GM19395 (cell line): ENCODE data around the gene ARID1B.

ENCODE experiments used
- ATAC-seq: cut with Tn5 transposase; IDR thresholded peaks from one replicate; pipeline ENCODE4 v1.9.1; 2021; ENCODE audit warnings: mild to moderate bottlenecking, moderate library complexity; ENCODE audit not compliant: unreplicated experiment

ARID1B gene

GRCh38 chr6:157217894-157218370 is 440.8 kb downstream of the ARID1B start:
- ATAC-seq: no peak

GRCh38 chr6:157218371-157219198 is 441.4 kb downstream of the ARID1B start:
- ATAC-seq: no peak

- ATAC-seq: no peak
Measured at GRCh38 chr6:157219201-157220200, 442.3 kb downstream of the ARID1B start.

GRCh38 chr6:157220485-157220884 is 443.3 kb downstream of the ARID1B start:
- no peak for ATAC-seq

DNA sequence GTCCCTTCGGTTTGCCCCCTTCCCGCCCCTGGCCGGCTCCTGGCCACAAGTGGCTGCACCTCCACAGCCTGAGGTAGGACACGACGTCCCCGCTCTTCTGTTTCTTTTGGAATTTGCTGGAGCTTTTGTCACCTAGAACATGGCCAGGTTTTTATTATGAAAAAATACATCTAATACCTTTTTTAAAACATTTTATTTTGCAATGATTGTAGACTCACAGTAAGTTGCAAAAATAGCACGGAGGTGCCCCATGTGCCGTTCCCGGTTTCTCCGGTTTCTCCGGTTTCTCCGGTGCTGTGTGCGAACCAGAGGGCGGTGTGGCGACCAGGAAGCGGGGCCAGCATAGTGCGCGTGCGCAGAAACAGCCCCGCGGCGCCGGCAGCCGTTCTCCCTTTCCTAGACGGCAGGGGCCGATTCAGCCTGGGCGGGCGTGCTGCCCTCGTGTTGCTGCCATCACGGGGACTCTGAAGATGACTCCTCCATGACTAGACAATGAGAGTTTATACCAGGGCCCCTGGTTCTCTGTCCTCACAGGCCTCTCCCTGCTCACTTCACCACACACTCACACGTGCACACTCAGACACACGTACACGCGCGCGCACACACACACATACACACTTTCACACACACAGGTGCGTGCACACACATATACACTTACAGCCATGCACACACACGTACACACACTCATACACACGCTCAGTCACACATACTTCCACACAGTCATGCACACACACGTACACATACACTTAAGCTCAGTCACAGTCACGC is 444.1 kb downstream of the ARID1B start:
- ATAC-seq: peak; percentile 44

DNA sequence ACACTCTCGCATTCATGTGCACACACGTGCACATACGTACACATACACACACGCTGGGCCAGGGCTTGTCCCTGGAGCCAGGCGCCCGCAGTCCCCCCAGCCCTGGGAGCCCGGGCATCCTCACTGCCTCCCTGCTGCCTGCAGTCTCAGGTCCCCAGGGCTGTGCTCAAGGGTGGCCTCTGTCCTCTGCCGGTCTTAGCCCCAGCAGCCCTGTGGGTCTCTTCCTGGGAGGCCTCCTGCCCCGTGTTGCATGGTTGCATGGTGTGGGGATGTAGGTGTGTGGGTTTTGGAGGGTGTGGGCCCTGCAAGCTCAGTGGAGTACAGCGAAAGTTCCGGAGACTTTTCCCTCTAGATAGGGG is 444.6 kb downstream of the ARID1B start:
- ATAC-seq: no peak

- ATAC-seq: peak; percentile 3
Measured at GRCh38 chr6:157222201-157222981, 445.2 kb downstream of the ARID1B start.

DNA sequence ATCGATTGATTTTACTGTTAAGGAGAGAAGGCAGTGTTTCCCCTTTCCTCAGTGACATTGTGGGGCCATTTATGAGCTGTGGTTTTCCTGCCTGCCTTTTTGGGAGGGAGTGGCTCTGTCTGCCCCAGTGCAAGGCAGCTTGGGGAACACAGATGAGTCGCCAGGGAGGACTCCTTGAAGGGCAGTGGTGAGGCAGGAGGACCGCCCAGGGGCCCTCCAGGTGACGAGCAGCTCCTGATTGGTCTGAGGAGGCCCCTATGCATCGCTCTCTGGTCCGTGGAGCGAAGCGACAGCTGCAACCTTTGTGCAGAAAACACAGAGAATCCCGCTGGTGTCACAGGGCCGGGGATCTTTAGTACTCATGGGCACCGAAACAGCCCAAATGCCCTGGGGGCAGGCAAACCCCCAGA is 445.8 kb downstream of the ARID1B start:
- ATAC-seq: peak; percentile 41

DNA sequence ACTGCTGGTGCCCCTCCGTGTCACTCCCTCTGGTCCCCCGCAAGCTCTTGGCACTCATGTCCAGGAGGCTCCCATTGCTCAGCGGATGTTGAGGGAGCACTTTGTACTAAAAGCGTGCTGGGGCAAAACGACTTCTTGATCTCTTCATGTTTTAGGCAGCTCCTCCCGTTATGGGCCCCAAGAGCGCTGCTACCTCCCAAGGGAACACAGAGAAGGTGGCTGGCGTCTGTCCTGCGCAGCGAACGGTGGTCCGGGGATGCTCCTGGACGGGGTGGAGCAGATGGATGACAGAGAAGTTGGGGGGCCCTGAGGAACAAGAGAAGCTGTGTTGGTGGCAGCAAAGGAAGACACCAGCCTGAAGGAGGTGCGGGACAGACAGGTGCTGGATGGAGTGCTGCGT is 446.3 kb downstream of the ARID1B start:
- ATAC-seq: no peak

- ATAC-seq: no peak
Measured at GRCh38 chr6:157224178-157224950, 447.2 kb downstream of the ARID1B start.

GRCh38 chr6:157224951-157225574 is 447.9 kb downstream of the ARID1B start:
- ATAC-seq: no peak

DNA sequence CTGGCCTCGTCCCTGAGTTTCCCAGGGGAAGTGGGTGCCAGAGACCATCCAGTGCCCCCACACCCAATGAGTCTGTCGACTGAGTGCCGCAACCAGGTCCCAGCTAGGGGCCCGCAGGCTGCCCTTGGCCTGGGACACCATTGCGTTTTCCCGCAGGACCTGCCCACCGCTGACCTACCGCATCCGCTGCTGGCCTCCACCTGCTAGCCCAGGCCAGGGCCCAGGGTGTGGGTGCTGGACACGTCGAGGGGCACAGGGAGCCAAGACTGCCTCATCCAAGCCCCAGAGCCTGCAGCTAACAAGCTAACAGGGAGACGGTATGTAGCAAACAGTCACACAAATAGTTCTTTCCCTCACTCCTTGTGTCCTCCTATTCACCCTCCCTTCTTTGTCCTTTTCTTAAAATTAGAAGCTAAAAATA is 448.4 kb downstream of the ARID1B start:
- ATAC-seq: no peak

GRCh38 chr6:157226026-157226625 is 448.9 kb downstream of the ARID1B start:
- ATAC-seq: no peak

DNA sequence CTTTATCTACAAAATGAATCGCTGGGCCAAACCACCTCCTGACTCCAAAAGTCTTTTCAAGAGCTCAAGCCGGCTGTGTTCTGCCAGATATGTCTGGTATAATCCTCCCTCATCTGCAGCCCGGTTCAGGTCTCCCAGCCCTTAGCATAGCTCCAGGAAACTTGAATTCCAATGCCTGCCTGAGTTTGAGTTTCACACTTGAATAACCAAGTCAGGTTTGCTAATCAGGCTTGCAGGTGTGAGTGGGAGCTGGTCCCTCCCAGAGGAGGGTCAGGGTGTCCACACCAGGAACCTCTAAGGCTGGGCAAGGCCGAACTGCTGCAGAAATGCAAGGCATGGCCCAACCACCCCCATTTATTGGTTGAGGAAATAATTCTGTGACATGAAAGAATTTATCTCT is 449.6 kb downstream of the ARID1B start:
- ATAC-seq: no peak

GRCh38 chr6:157227202-157228166 is 450.3 kb downstream of the ARID1B start:
- ATAC-seq: no peak

DNA sequence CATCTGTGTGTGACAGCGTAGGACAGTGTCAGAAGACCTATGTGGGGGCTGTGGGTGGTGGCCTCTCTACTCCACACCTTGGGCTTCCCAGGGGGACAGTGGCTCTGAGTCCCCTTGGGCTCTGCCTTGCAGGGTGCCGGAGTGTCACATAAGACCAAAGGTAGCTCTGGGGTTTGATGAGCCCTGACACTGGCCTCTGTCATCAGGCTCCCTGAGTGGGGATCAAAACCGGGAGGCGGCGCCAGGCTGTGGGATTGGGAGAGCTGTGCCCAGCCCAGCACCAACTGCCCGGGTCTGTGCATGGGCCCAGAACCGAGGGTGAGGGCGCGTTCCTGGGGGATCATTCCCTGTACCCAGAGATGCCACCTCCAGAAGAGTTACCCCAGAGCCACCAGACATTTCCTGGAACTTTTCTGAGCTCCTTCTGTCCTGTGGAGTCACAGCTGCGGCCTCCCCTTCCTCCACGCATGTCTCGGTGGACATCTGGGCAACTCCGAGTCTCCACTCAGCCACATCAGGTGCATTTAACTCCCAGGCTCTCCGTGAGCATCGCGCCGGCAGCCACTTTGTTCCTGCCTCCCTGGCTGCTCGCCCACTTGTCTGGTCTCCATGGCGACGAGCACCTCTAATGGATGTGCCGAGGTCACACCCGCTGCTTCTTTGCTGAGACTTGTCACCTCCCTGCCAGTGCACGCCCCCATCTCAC is 451.4 kb downstream of the ARID1B start:
- no peak for ATAC-seq
